NCI-H460 (cell line): ENCODE results near the gene DDHD1. TPM values are rescaled to one million over a fixed set of nuclear protein-coding genes. Genes with fewer than 3 reads are reported as not detected.

Experiments
- DNase-seq: peaks from one replicate; pipeline ENCODE4 v3.0.0-alpha.2; 2016; ENCODE audit warnings: low read depth; ENCODE audit errors: extremely low read depth
- total RNA-seq: library from RNA; depleted of rRNA; stranded (reverse); fragments of >200 nt; shearing (Covaris generic); gene quantifications from 2 replicates; pipeline ENCODE4 v1.2.3, GENCODE V29; 2014

Gene DDHD1
- total RNA-seq, 1 experiment from 2014 or later, result 17.1 TPM

GRCh38 chr14:53035336-53036210 lies 117.5 kb downstream of the DDHD1 start:
- no peak for DNase-seq

- DNase-seq, result no peak
Observed at GRCh38 chr14:53034688-53035230, 118.4 kb downstream of the DDHD1 start.

DNA sequence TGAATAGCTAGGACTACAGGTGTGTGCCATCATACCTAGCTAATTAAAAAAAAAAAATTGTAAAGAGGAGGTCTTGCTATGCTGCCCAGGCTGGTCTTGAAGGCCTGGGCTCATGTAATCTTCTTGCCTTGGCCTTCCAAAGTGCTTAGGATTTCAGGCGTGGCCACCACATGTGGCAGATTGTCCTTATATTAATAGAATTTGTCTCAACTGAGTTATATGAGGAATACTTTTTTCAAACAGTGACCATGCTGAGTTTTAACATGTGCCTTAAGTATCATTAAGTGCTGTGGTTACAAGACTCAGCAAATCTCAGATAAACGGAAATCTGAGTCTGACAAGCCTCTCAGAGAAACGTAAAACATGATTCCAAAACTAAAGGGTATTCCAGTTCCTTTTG lies 119.1 kb downstream of the DDHD1 start:
- no peak for DNase-seq

GRCh38 chr14:53032838-53033390 lies 120.2 kb downstream of the DDHD1 start:
- no peak for DNase-seq

DNA sequence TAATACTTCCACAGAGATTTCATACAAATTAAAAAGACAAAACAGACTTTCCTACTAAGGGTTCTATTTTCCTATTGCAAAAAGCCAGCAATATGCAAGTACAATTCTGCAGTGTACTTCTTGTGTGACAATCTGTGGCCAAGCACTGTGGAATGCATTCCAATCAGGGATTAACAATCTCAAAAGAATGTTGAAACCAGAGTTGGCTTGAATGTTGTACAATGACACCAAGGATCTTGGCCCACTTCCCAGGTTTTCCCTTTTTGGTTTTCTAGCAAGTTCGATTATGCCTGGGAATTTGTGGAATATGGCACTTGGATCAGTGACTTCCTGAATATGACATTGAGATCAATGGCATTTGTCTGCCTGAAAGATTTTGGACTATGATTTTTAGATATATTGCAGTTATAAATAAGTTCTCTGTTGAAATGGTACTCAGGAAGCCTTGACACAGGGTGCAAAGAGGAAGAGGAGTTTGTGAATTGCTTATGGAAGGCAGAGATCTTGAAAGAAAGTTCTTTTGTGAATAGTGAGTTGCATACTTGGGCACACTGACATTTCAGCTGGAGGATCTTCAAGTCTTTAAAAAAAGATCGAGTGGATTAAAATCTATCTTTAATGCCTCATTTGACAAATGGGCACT lies 120.8 kb downstream of the DDHD1 start:
- no peak for DNase-seq

GRCh38 chr14:53027562-53027961 lies 125.6 kb downstream of the DDHD1 start:
- no peak for DNase-seq

DNA sequence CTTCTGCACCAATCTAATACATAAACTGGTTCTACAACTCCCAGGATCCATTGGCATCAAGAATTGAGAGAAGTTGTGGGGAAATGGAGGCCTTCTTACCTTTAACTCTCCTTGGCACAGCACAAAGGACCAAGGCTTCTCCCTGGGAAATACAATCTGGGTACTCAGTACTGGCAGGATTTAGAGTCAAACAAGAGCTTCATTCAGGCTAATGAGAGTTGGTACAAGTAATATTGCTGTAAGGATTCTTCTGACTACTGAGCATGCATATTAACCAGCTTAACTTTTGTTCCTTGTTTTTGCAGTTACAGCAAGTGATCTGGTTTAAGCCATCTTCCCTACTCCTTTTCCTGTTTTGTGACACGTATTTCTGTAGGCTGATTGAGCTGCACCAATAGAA lies 126.1 kb downstream of the DDHD1 start:
- no peak for DNase-seq

GRCh38 chr14:53023325-53023724 lies 129.8 kb downstream of the DDHD1 start:
- no peak for DNase-seq

GRCh38 chr14:53022593-53022992 lies 130.5 kb downstream of the DDHD1 start:
- DNase-seq, result no peak

- DNase-seq, result no peak
Observed at GRCh38 chr14:53020193-53020932, 132.8 kb downstream of the DDHD1 start.

DNA sequence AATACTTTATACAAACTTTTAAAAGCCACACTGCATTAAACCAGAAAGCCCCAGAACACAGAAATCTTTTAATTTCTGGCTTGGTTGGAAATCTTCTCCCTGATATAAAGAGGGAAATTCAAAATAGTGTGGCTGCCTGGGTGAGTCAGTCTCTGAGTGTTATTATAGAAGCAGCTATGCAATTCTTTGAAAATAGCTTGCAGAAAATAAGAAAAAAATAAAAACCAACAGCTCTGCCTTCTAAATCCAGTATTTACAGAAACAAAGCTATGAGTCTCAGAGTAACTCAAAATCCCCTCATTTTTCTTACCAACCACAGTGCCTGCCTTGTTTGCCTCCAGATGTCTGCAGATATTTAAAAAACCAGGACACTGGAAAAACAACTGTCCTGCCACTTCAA lies 133.7 kb downstream of the DDHD1 start:
- DNase-seq, result no peak

GRCh38 chr14:53017837-53018236 lies 135.3 kb downstream of the DDHD1 start:
- DNase-seq, result no peak

GRCh38 chr14:53016919-53017318 lies 136.2 kb downstream of the DDHD1 start:
- DNase-seq, result no peak

- no peak for DNase-seq
Observed at GRCh38 chr14:53016491-53016890, 136.6 kb downstream of the DDHD1 start.

- DNase-seq, result peak; percentile 51
Observed at GRCh38 chr14:53011053-53011462, 142.1 kb downstream of the DDHD1 start.

- no peak for DNase-seq
Observed at GRCh38 chr14:53010193-53011040, 142.7 kb downstream of the DDHD1 start.

GRCh38 chr14:53006931-53007562 lies 146.1 kb downstream of the DDHD1 start:
- no peak for DNase-seq

GRCh38 chr14:53004976-53005375 lies 148.1 kb downstream of the DDHD1 start:
- no peak for DNase-seq

DNA sequence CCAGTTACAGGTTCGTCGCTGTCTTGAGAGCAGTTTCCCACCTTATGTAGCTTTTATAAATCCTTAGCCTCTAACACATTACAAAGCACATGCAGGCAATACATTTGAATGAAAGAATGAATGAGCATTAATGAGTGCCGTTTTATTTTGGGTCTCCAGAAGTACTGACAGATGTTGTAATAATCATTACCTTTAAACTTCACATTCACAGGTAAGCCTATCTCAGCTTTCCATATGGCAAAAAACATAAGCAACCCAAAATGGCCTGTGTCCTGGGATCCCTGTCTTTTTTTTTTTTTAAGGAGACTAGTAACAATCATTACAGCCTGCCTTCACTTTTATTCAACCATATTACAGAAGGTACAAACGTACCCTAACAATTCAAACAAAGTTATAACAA lies 149.3 kb downstream of the DDHD1 start:
- no peak for DNase-seq
